HG03139 (cell line): ENCODE data around the gene ADGRA1.
"Not testable (repeated sequence)": the region's sequence is repeated elsewhere in the genome, so short reads cannot be mapped to it uniquely, and the experiment has no call there.

Source experiments
- ATAC-seq: cut with Tn5 transposase; IDR thresholded peaks from one replicate; pipeline ENCODE4 v1.9.1; 2021; ENCODE audit not compliant: unreplicated experiment

Gene ADGRA1

DNA sequence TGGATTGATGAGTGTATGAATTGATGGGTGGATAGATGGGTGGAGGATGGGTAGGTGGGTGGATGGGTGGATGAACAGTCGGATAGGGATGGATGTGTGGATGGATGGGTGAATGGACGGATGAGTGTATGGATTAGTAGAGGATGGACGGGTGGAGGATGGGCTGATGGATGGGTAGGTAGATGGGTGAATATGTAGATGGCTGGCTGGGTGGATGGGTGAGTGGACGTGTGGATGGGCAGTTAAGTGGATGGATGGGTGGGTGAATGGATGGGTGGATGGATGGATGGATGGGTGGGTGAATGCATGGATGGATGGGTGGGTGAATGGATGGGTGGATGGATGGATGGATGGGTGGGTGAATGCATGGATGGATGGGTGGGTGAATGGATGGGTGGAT lies 87.9 kb downstream of the ADGRA1 start:
- ATAC-seq, result not testable (repeated sequence)

DNA sequence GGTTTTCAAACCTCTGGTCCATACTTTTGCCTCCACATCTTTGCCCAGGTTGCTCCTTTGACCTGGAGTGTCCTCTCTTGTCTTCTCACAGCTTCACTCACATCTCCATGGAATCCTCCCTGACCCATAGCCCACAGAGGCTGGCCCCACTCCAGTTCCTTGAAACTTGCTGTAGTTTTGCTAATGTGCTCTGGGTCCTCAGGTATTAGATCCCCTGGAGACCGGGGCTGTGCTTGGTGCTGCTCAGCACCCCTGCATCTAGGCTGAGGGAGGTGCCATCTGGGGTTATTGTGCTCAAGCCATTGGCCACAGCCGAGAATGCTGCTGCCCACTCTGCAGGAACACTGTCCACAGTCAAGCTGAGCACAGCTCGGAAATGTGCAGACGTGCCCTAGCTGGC lies 88.8 kb downstream of the ADGRA1 start:
- no peak for ATAC-seq

DNA sequence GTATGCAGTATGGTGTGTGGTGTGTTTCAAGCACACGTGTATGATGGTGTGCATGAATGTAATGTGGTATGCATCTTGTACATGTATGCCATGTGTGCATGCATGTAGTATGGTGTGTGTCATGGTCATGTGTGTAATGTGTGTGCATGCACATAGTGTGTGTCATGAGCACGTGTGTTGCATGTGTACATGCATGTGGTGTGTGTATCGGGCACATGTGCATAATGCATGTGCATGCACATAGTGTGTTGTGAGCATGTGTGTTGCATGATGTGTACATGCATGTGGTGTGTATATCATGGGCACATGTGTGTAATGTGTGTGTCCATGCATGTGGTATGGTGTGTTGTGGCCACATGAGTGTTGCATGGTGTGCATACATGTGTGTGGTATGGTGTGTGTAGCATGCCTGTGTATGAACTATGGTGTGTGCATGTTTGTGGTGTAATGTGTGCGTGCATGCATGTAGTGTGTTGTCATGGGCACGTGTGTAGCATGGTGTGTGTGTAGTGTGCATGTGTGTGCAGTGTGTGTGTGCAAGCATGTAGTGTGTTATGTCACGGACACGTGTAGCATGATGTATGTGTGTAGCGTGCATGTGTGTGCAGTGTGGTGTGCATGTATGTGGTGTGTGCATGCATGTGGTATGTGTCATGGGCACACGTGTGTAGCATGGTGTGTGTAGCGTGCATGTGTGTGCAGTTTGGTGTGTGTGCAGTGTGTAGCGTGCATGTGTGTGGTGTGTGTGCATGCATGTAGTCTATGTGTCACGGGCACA lies 89.8 kb downstream of the ADGRA1 start:
- ATAC-seq, result no peak

GRCh38 chr10:133178357-133179127 lies 90.8 kb downstream of the ADGRA1 start:
- no peak for ATAC-seq

GRCh38 chr10:133179128-133179520 lies 91.4 kb downstream of the ADGRA1 start:
- no peak for ATAC-seq

DNA sequence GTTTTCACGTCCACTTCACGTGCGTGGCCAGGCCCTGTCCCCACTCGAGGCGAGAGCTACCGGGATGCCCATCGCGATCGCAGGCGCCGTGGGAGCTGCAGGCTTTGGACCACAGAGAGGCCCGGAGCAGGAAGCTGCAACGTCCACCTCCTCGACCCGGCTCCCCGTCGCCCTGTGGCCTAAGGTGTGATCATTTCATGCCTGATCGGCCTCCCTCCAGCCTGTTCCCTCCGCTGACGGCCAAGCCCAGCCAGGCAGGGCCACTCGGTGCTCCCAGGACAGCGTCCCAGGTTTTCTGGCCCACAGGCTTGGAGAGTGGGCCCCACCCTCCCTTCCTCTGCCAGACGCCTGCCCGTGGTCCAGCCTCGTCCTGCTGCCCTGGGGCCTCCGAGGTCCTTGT lies 91.9 kb downstream of the ADGRA1 start:
- ATAC-seq, result no peak

DNA sequence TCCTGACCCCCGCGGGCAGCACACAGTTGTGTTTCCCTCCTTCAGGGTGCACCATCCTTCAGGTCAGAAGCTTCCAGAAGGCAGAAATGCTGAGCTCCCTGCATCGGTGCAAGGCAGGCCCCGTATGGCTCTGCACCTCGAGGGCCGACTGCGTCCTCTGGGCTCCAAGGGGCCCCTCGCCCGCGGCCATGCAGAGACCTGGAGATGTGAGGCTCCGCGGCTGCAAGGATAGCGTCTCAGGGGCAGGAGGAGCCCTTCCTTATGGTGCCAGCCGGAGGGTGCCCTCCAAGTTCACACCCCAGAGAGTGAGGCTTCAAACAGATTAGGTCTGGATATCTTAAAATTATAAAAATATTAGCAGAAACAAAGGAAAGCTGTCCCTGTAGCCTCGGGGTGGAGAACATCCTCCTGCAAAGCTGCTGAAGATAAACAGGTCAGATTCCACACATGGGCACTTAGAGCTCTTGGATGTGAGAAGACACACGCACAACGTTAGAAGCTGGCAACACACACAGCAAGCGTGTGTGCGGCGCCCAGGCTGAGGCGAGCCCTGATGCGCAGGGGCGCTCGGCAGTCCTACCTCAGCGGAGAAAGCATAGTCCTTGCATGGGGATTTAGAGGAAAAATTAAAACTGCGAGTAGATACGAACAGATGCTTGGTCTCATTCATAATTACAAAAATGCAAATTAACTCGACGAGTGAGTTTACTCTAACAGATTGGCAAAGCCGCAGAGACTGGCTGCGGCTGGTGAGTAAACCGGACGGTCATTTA lies 92.7 kb downstream of the ADGRA1 start:
- ATAC-seq, result no peak

DNA sequence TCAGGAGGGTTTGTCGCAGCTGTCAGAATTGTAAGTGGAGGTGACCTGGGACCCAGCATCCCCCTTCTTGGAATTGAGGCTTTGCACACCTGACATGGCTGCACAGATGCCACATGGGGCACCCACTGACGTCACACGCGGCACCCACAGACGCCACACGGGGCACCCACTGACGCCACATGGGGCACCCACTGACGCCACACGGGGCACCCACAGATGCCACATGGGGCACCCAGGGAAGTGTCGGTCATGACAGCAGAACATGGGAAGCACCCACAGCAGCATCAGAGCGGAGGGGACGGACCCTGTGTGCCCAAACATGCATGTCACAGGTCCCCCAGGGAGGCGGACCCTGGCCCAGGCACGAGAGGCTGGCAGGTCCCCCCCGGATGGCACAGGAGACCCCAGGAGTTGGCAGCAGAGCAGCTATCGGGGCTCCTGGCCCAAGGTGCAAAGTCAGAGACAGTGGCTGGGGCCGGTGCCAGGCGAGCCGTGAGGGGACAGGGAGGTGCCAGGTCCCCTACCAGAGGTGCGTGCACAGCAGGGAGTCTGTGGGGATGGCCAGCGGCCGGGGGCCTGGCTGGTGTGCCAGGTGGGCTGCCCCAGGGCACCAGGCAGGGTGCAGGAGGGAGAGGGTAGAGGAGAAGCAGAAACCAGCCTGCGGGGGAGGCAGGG lies 93.4 kb downstream of the ADGRA1 start:
- no peak for ATAC-seq
